ENCODE measurements around the gene LYL1. TPM values are rescaled to one million over a fixed set of nuclear protein-coding genes. Genes with fewer than 3 reads are reported as not detected.

Gene LYL1
- polyA plus RNA-seq, 1 donor from 2014 or later = not detected

DNA sequence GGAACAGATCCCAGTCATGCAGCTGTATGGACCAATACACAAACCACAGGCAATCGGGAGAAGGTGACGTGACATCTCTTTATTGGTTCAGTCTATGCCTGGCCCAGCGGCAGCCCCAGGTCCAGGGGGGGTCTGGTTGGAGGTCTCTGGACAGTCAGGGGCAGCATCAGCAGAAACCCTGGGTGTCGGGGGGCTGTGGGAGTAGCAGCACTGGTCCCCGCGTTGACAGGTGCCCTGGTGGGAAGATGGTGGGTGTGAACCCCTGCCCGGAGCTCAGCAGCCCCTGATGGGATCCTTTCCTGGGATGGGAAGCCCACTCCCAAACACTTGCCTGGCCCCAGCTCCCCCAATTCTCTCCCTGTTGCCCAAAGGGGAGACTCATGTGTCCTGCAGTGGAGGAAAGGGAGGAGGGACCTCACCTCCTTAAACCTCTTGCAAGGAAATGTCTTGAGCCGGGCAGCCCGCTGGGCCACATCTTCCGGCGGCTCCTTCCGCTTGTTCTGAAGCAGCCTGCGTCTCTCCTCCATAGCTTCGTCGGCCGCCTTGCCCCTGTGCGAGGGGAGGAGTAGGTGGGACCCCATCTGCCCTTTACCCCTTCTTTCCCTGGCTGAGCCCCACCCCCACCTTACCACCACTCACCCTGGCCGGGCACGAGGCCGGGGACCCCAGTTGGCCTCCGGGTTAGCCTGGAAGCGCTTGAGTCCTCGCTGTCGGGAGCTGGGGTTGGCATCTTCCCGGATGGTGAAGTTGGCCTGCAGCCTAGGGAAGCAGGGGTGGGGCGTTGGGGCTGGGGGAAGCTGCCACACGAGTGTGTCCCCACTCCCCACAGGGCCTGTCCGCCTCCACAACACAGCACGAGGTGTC lies 2.4 kb upstream of the LYL1 start:
- Histone ChIP-seq H3K27me3 (ENCODE audit: insufficient read depth, low read depth, low read length) (peaks cover 28% of the 10 kb centered on the region), H2AFZ (ENCODE audit: low read depth, low read length) (no peak overlapping the region), H3K9ac (ENCODE audit: low read length) (no peak overlapping the region), H3F3A (ENCODE audit: insufficient read depth, low read length, poor library complexity, severe bottlenecking) (no peaks in the 10 kb centered on the region), H3K4me3 (ENCODE audit: low read length) (no peak overlapping the region), H4K20me1 (ENCODE audit: insufficient read depth) (no peaks in the 10 kb centered on the region), H3K9me3 (ENCODE audit: low read length) (no peaks in the 10 kb centered on the region), H3K27ac (ENCODE audit: low read length) (no peak overlapping the region), H3K36me3 (ENCODE audit: insufficient read depth, low read length) (no peaks in the 10 kb centered on the region), H3K4me2 (ENCODE audit: low read length) (no peak overlapping the region), H3K79me2 (replicated peaks; ENCODE audit: insufficient read depth, low read length) (no peaks in the 10 kb centered on the region), H3K9me2 (ENCODE audit: insufficient read depth, low read length) (no peaks in the 10 kb centered on the region)
- no peak for TF ChIP-seq SMC3 (conservative IDR thresholded peaks at IDR 0.05; ENCODE audit: poor library complexity)

DNA sequence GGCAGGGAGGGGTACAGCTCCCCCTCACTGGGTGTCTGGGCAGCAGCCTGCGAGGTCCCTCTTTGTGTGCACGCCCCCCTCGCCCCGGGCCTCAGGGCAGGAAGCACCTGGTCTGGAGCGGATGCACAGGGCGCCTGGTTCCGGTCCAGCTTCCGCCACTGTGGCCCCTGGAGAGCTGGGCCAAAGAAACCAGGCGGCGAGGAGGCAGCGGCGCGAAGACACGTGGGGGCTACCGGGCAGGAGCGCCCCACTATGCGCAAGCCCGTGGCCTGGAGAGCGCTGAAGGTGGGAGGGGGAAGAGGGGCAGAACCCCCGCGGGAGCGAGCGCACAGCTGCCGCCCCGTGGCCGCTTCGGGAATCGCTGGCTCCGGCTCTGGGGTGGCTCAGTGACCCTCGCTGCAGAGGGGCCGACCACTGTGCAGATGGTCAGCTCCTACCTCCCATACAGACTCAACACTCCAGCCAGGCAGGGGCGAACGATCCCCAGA lies 1.7 kb upstream of the LYL1 start:
- Histone ChIP-seq H3F3A (ENCODE audit: insufficient read depth, low read length, poor library complexity, severe bottlenecking) (no peaks in the 10 kb centered on the region), H3K4me2 (ENCODE audit: low read length) (no peak overlapping the region), H2AFZ (ENCODE audit: low read depth, low read length) (no peak overlapping the region), H3K9me3 (ENCODE audit: low read length) (no peaks in the 10 kb centered on the region), H3K9me2 (ENCODE audit: insufficient read depth, low read length) (no peaks in the 10 kb centered on the region), H3K27ac (ENCODE audit: low read length) (no peak overlapping the region), H4K20me1 (ENCODE audit: insufficient read depth) (no peaks in the 10 kb centered on the region), H3K27me3 (ENCODE audit: insufficient read depth, low read depth, low read length) (peaks cover 34% of the 10 kb centered on the region), H3K79me2 (replicated peaks; ENCODE audit: insufficient read depth, low read length) (no peaks in the 10 kb centered on the region), H3K4me3 (ENCODE audit: low read length) (no peak overlapping the region), H3K36me3 (ENCODE audit: insufficient read depth, low read length) (no peaks in the 10 kb centered on the region), H3K9ac (ENCODE audit: low read length) (no peak overlapping the region)
- no peak for TF ChIP-seq EZH2 (IDR thresholded peaks at IDR 0.05; ENCODE audit: borderline replicate concordance, insufficient read depth, low read length, poor library complexity, severe bottlenecking)
- TF ChIP-seq, protein P1, sequence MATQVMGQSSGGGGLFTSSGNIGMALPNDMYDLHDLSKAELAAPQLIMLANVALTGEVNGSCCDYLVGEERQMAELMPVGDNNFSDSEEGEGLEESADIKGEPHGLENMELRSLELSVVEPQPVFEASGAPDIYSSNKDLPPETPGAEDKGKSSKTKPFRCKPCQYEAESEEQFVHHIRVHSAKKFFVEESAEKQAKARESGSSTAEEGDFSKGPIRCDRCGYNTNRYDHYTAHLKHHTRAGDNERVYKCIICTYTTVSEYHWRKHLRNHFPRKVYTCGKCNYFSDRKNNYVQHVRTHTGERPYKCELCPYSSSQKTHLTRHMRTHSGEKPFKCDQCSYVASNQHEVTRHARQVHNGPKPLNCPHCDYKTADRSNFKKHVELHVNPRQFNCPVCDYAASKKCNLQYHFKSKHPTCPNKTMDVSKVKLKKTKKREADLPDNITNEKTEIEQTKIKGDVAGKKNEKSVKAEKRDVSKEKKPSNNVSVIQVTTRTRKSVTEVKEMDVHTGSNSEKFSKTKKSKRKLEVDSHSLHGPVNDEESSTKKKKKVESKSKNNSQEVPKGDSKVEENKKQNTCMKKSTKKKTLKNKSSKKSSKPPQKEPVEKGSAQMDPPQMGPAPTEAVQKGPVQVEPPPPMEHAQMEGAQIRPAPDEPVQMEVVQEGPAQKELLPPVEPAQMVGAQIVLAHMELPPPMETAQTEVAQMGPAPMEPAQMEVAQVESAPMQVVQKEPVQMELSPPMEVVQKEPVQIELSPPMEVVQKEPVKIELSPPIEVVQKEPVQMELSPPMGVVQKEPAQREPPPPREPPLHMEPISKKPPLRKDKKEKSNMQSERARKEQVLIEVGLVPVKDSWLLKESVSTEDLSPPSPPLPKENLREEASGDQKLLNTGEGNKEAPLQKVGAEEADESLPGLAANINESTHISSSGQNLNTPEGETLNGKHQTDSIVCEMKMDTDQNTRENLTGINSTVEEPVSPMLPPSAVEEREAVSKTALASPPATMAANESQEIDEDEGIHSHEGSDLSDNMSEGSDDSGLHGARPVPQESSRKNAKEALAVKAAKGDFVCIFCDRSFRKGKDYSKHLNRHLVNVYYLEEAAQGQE (IDR thresholded peaks at IDR 0.05; ENCODE audit: borderline replicate concordance) = no peak
- no peak for TF ChIP-seq RAD21 (conservative IDR thresholded peaks at IDR 0.05)
- no peak for TF ChIP-seq EP300 (conservative IDR thresholded peaks at IDR 0.05; ENCODE audit: poor library complexity, severe bottlenecking)
- TF ChIP-seq, protein P2, sequence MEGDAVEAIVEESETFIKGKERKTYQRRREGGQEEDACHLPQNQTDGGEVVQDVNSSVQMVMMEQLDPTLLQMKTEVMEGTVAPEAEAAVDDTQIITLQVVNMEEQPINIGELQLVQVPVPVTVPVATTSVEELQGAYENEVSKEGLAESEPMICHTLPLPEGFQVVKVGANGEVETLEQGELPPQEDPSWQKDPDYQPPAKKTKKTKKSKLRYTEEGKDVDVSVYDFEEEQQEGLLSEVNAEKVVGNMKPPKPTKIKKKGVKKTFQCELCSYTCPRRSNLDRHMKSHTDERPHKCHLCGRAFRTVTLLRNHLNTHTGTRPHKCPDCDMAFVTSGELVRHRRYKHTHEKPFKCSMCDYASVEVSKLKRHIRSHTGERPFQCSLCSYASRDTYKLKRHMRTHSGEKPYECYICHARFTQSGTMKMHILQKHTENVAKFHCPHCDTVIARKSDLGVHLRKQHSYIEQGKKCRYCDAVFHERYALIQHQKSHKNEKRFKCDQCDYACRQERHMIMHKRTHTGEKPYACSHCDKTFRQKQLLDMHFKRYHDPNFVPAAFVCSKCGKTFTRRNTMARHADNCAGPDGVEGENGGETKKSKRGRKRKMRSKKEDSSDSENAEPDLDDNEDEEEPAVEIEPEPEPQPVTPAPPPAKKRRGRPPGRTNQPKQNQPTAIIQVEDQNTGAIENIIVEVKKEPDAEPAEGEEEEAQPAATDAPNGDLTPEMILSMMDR (IDR thresholded peaks at IDR 0.05; ENCODE audit: poor library complexity, severe bottlenecking) = no peak
- TF ChIP-seq POLR2AphosphoS5 (IDR thresholded peaks at IDR 0.05) = no peak
- TF ChIP-seq TAF1 (IDR thresholded peaks at IDR 0.05; ENCODE audit: low read depth) = no peak
- TF ChIP-seq MXI1 (conservative IDR thresholded peaks at IDR 0.05; ENCODE audit: poor library complexity, severe bottlenecking) = no peak
- TF ChIP-seq SMC3 (conservative IDR thresholded peaks at IDR 0.05; ENCODE audit: poor library complexity) = no peak
